Measurements from ENCODE around the gene MIPEP.

The MIPEP gene

GRCh38 chr13:23715762-23716235, 173.4 kb downstream of the MIPEP start (continued):
- TF ChIP-seq ZNF394 (tag by site-specific recombination; IDR thresholded peaks at IDR 0.05; ENCODE audit: borderline replicate concordance): no peak

- no peak overlapping the region for H3K4me3 ChIP-seq (ENCODE audit: low read depth, low read length)
- H3K9me3 ChIP-seq (ENCODE audit: control insufficient read depth, insufficient read depth, low read depth, low read length): no peaks in the 10 kb centered on the region
- TF ChIP-seq ZNF398 (tag by site-specific recombination; IDR thresholded peaks at IDR 0.05) (no peak), OSR2 (tag by site-specific recombination; IDR thresholded peaks at IDR 0.05) (no peak), ZNF350 (tag by site-specific recombination; IDR thresholded peaks at IDR 0.05) (no peak), ZNF776 (tag by site-specific recombination; IDR thresholded peaks at IDR 0.05; ENCODE audit: borderline replicate concordance) (no peak), ZNF561 (tag by site-specific recombination; IDR thresholded peaks at IDR 0.05; ENCODE audit: borderline replicate concordance) (no peak), ZBTB21 (tag by site-specific recombination; IDR thresholded peaks at IDR 0.05) (no peak), ZBTB10 (tag by site-specific recombination; IDR thresholded peaks at IDR 0.05) (no peak), ZNF596 (tag by site-specific recombination; IDR thresholded peaks at IDR 0.05) (no peak), ZNF155 (tag by site-specific recombination; IDR thresholded peaks at IDR 0.05) (no peak), ZNF121 (tag by site-specific recombination; IDR thresholded peaks at IDR 0.05) (no peak), ZNF792 (tag by site-specific recombination; IDR thresholded peaks at IDR 0.05) (no peak), MZF1 (tag by site-specific recombination; IDR thresholded peaks at IDR 0.05; ENCODE audit: borderline replicate concordance) (no peak), KLF10 (tag by site-specific recombination; IDR thresholded peaks at IDR 0.05) (no peak), ZBTB20 (tag by site-specific recombination; IDR thresholded peaks at IDR 0.05) (no peak)
- H3K36me3 ChIP-seq (ENCODE audit: control insufficient read depth in 2 of 2, insufficient read depth in 1 of 2, low read length in 2 of 2): no peaks in the 10 kb centered on the region
- H3K27ac ChIP-seq (ENCODE audit: extremely low read depth, low read depth, low read length): no peak overlapping the region
- ChIA-PET POLR2A (no interaction called here), CTCF (interaction anchor here (0.7 kb wide), 1 partner anchor 90 kb away, joined by 3 read pairs; no protein-coding TSS in a partner anchor)
- no peaks in the 10 kb centered on the region for H3K4me1 ChIP-seq (ENCODE audit: control insufficient read depth, insufficient read depth, low read length)
Measured at GRCh38 chr13:23715092-23715761, 174.0 kb downstream of the MIPEP start.

GRCh38 chr13:23714672-23715071, 174.5 kb downstream of the MIPEP start:
- Histone ChIP-seq H3K36me3 (ENCODE audit: control insufficient read depth in 2 of 2, insufficient read depth in 1 of 2, low read length in 2 of 2) (no peaks in the 10 kb centered on the region), H3K4me3 (ENCODE audit: low read depth, low read length) (no peak overlapping the region), H3K27ac (ENCODE audit: extremely low read depth, low read depth, low read length) (no peak overlapping the region), H3K4me1 (ENCODE audit: control insufficient read depth, insufficient read depth, low read length) (no peaks in the 10 kb centered on the region), H3K9me3 (ENCODE audit: control insufficient read depth, insufficient read depth, low read depth, low read length) (no peaks in the 10 kb centered on the region)
- no peak for TF ChIP-seq ZNF394 (tag by site-specific recombination; IDR thresholded peaks at IDR 0.05; ENCODE audit: borderline replicate concordance)
- ChIA-PET CTCF (interaction anchor here (0.7 kb wide), 1 partner anchor 90 kb away, joined by 3 read pairs; no protein-coding TSS in a partner anchor), POLR2A (no interaction called here)

- ChIA-PET POLR2A (no interaction called here), CTCF (no interaction called here)
- Histone ChIP-seq H3K27ac (ENCODE audit: extremely low read depth, low read depth, low read length) (no peak overlapping the region), H3K36me3 (ENCODE audit: control insufficient read depth in 2 of 2, insufficient read depth in 1 of 2, low read length in 2 of 2) (no peaks in the 10 kb centered on the region), H3K4me3 (ENCODE audit: low read depth, low read length) (no peak overlapping the region), H3K4me1 (ENCODE audit: control insufficient read depth, insufficient read depth, low read length) (no peaks in the 10 kb centered on the region), H3K9me3 (ENCODE audit: control insufficient read depth, insufficient read depth, low read depth, low read length) (no peaks in the 10 kb centered on the region)
- TF ChIP-seq BCL6B (tag by site-specific recombination; IDR thresholded peaks at IDR 0.05) (no peak), ZFP37 (tag by site-specific recombination; IDR thresholded peaks at IDR 0.05) (no peak), ZNF830 (tag by site-specific recombination; IDR thresholded peaks at IDR 0.05; ENCODE audit: low read depth) (no peak), ZNF548 (tag by site-specific recombination; IDR thresholded peaks at IDR 0.05) (no peak), ZBTB17 (tag by site-specific recombination; IDR thresholded peaks at IDR 0.05) (no peak), HOXC10 (CRISPR knock-in tag; IDR thresholded peaks at IDR 0.05) (no peak), ZIC2 (tag by site-specific recombination; IDR thresholded peaks at IDR 0.05) (no peak)
Measured at GRCh38 chr13:23711355-23711754, 177.8 kb downstream of the MIPEP start.

All from HEK293 (cell line).